IgD-negative memory B cell (primary cell): ENCODE measurements around the gene APOH. TPM values are rescaled to one million over a fixed set of nuclear protein-coding genes. Genes with fewer than 3 reads are reported as not detected.

Experiments
- H3K27ac Mint-ChIP-seq, 3 donors: one replicate each; pipeline ENCODE4 v1.8.0; 2020 to 2022; ENCODE audit warnings: mild to moderate bottlenecking in 3 of 3, mixed read lengths in 3 of 3, moderate library complexity in 1 of 3
- H3K27me3 Mint-ChIP-seq: one replicate; pipeline ENCODE4 v1.8.0; 2021; ENCODE audit warnings: mixed read lengths
- H3K36me3 Mint-ChIP-seq: one replicate; pipeline ENCODE4 v1.8.0; 2020; ENCODE audit warnings: mild to moderate bottlenecking, mixed read lengths
- H3K4me1 Mint-ChIP-seq, 3 donors: one replicate each; pipeline ENCODE4 v1.8.0; 2020 to 2022; ENCODE audit warnings: mixed read lengths in 3 of 3, mild to moderate bottlenecking in 1 of 3
- H3K4me3 Mint-ChIP-seq, 4 donors: one replicate each; pipeline ENCODE4 v1.8.0; 2020 to 2022; ENCODE audit warnings: mild to moderate bottlenecking in 4 of 4, mixed read lengths in 4 of 4, moderate library complexity in 3 of 4
- H3K9me3 Mint-ChIP-seq, 3 donors: one replicate each; pipeline ENCODE4 v1.8.0; 2020 to 2021; ENCODE audit warnings: mixed read lengths in 3 of 3, mild to moderate bottlenecking in 1 of 3
- polyA plus RNA-seq: library from polyadenylated mRNA; unstranded; fragments of 300-500 nt; fragmentation: Illumina TruSeq; gene quantifications from one replicate; pipeline ENCODE4 v1.2.3, GENCODE V29; 2021

Gene APOH
- polyA plus RNA-seq, 1 donor from 2014 or later: not detected

- H3K9me3 Mint-ChIP-seq: peaks cover 0 to 2% (median 0%) of the 10 kb centered on the region in 3 donors
- peaks cover 0 to 3% (median 2%) of the 10 kb centered on the region in 3 donors for H3K4me1 Mint-ChIP-seq
- no peaks in the 10 kb centered on the region for H3K36me3 Mint-ChIP-seq
- no peak overlapping the region for H3K27ac Mint-ChIP-seq
- no peak overlapping the region for H3K4me3 Mint-ChIP-seq
- peaks cover 17% of the 10 kb centered on the region for H3K27me3 Mint-ChIP-seq
Observed at GRCh38 chr17:66221755-66222530, 7.3 kb downstream of the APOH start.

GRCh38 chr17:66221343-66221742, 7.9 kb downstream of the APOH start:
- no peak overlapping the region for H3K27ac Mint-ChIP-seq

GRCh38 chr17:66220079-66220835, 9.0 kb downstream of the APOH start:
- Mint-ChIP-seq H3K27me3 (peaks cover 19% of the 10 kb centered on the region), H3K36me3 (no peaks in the 10 kb centered on the region), H3K4me1 (peaks cover 0 to 3% (median under 1%) of the 10 kb centered on the region in 3 donors), H3K9me3 (peaks cover 0 to 2% (median 0%) of the 10 kb centered on the region in 3 donors), H3K4me3 (peak overlapping the region in 1 of 4 donors; percentile 33), H3K27ac (no peak overlapping the region)

More at GRCh38 chr17:66221343-66221742, 7.9 kb downstream of the APOH start:
- H3K4me3 Mint-ChIP-seq: no peak overlapping the region
- peaks cover 0 to 3% (median 2%) of the 10 kb centered on the region in 3 donors for H3K4me1 Mint-ChIP-seq
- H3K27me3 Mint-ChIP-seq: peaks cover 19% of the 10 kb centered on the region
- peaks cover 0 to 2% (median 0%) of the 10 kb centered on the region in 3 donors for H3K9me3 Mint-ChIP-seq
- H3K36me3 Mint-ChIP-seq: no peaks in the 10 kb centered on the region

- no peaks in the 10 kb centered on the region for H3K36me3 Mint-ChIP-seq
- H3K4me1 Mint-ChIP-seq: no peaks in the 10 kb centered on the region
- H3K27ac Mint-ChIP-seq: no peak overlapping the region
- H3K9me3 Mint-ChIP-seq: peaks cover 0 to 2% (median 0%) of the 10 kb centered on the region in 3 donors
- no peak overlapping the region for H3K4me3 Mint-ChIP-seq
- H3K27me3 Mint-ChIP-seq: peaks cover 15% of the 10 kb centered on the region
Observed at GRCh38 chr17:66215529-66215911, 13.7 kb downstream of the APOH start.

- Mint-ChIP-seq H3K27ac (no peak overlapping the region), H3K27me3 (peaks cover 15% of the 10 kb centered on the region), H3K9me3 (peaks cover 0 to 2% (median 0%) of the 10 kb centered on the region in 3 donors), H3K4me1 (no peaks in the 10 kb centered on the region), H3K4me3 (no peak overlapping the region), H3K36me3 (no peaks in the 10 kb centered on the region)
Observed at GRCh38 chr17:66214884-66215528, 14.2 kb downstream of the APOH start.

GRCh38 chr17:66211047-66211810, 18.0 kb downstream of the APOH start:
- no peak overlapping the region for H3K27ac Mint-ChIP-seq
- no peaks in the 10 kb centered on the region for H3K4me1 Mint-ChIP-seq
- H3K27me3 Mint-ChIP-seq: peaks cover 7% of the 10 kb centered on the region
- H3K36me3 Mint-ChIP-seq: peaks cover 2% of the 10 kb centered on the region
- H3K9me3 Mint-ChIP-seq: peaks cover 4 to 8% (median 5%) of the 10 kb centered on the region in 3 donors
- no peak overlapping the region for H3K4me3 Mint-ChIP-seq

GRCh38 chr17:66210208-66210574, 19.0 kb downstream of the APOH start:
- no peak overlapping the region for H3K4me3 Mint-ChIP-seq
- H3K27me3 Mint-ChIP-seq: peaks cover 6% of the 10 kb centered on the region
- H3K4me1 Mint-ChIP-seq: no peaks in the 10 kb centered on the region
- no peak overlapping the region for H3K27ac Mint-ChIP-seq
- peaks cover 2% of the 10 kb centered on the region for H3K36me3 Mint-ChIP-seq
- peaks cover 4 to 8% (median 5%) of the 10 kb centered on the region in 3 donors for H3K9me3 Mint-ChIP-seq

- H3K27ac Mint-ChIP-seq: no peak overlapping the region
- H3K4me3 Mint-ChIP-seq: no peak overlapping the region
- H3K4me1 Mint-ChIP-seq: no peaks in the 10 kb centered on the region
- H3K27me3 Mint-ChIP-seq: no peaks in the 10 kb centered on the region
- H3K36me3 Mint-ChIP-seq: peaks cover 2% of the 10 kb centered on the region
- H3K9me3 Mint-ChIP-seq: peaks cover 4 to 8% (median 5%) of the 10 kb centered on the region in 3 donors
Observed at GRCh38 chr17:66207936-66208335, 21.3 kb downstream of the APOH start.

- H3K27ac Mint-ChIP-seq: no peak overlapping the region
- H3K9me3 Mint-ChIP-seq: peaks cover 3 to 6% (median 3%) of the 10 kb centered on the region in 3 donors
- H3K4me1 Mint-ChIP-seq: peaks cover 0 to 2% (median 0%) of the 10 kb centered on the region in 3 donors
- peaks cover 2% of the 10 kb centered on the region for H3K36me3 Mint-ChIP-seq
- H3K27me3 Mint-ChIP-seq: peaks cover under 1% of the 10 kb centered on the region
- H3K4me3 Mint-ChIP-seq: no peak overlapping the region
Observed at GRCh38 chr17:66203274-66204015, 25.8 kb downstream of the APOH start.

- Mint-ChIP-seq H3K4me3 (no peak overlapping the region), H3K36me3 (no peaks in the 10 kb centered on the region), H3K27me3 (peaks cover 2% of the 10 kb centered on the region), H3K4me1 (peaks cover 0 to 2% (median 0%) of the 10 kb centered on the region in 3 donors), H3K9me3 (no peaks in the 10 kb centered on the region), H3K27ac (no peak overlapping the region)
Observed at GRCh38 chr17:66200685-66201092, 28.5 kb downstream of the APOH start.

GRCh38 chr17:66198242-66198641, 31.0 kb downstream of the APOH start:
- H3K4me1 Mint-ChIP-seq: peaks cover 6 to 11% (median 6%) of the 10 kb centered on the region in 3 donors
- H3K27ac Mint-ChIP-seq: no peak overlapping the region
- H3K36me3 Mint-ChIP-seq: no peaks in the 10 kb centered on the region
- H3K27me3 Mint-ChIP-seq: peaks cover 2% of the 10 kb centered on the region
- H3K9me3 Mint-ChIP-seq: no peaks in the 10 kb centered on the region
- no peak overlapping the region for H3K4me3 Mint-ChIP-seq

- H3K36me3 Mint-ChIP-seq: no peaks in the 10 kb centered on the region
- peak overlapping the region; percentile 91 to 98 (median 96) for H3K27ac Mint-ChIP-seq
- no peaks in the 10 kb centered on the region for H3K9me3 Mint-ChIP-seq
- peaks cover 14 to 21% (median 14%) of the 10 kb centered on the region in 3 donors for H3K4me1 Mint-ChIP-seq
- H3K27me3 Mint-ChIP-seq: no peaks in the 10 kb centered on the region
- H3K4me3 Mint-ChIP-seq: peak overlapping the region; percentile 84 to 92 (median 86)
Observed at GRCh38 chr17:66192378-66192687, 36.9 kb downstream of the APOH start.

GRCh38 chr17:66191593-66192377, 37.4 kb downstream of the APOH start, which contains the start of gene CEP112:
Gene CEP112 (minus strand): TSS chr17:66192133.
- peak within 1 kb of the TSS; percentile 84 to 92 (median 90) for H3K4me3 Mint-ChIP-seq
- peak within 1 kb of the TSS; percentile 91 to 98 (median 96) for H3K27ac Mint-ChIP-seq
- H3K9me3 Mint-ChIP-seq: no peaks in the 10 kb centered on the region
- H3K36me3 Mint-ChIP-seq: no peaks in the 10 kb centered on the region
- H3K4me1 Mint-ChIP-seq: peaks cover 14 to 21% (median 14%) of the 10 kb centered on the region in 3 donors
- no peaks in the 10 kb centered on the region for H3K27me3 Mint-ChIP-seq
